H9 (cell line): Measurements from ENCODE around the gene INCENP. TPM values are rescaled to one million over a fixed set of nuclear protein-coding genes. Genes with fewer than 3 reads are reported as not detected.

Source experiments
- DNase-seq: peaks from one replicate; pipeline ENCODE4 v3.0.0-alpha.2; 2017
- H2AFZ ChIP-seq: one replicate; pipeline ENCODE4 v1.6.1; 2013; ENCODE audit warnings: mild to moderate bottlenecking, low read length, control low read depth, moderate library complexity
- H2AK5ac ChIP-seq: 2 replicates; pipeline ENCODE4 v1.6.1; 2013; ENCODE audit warnings: low read length, control low read depth, mixed read lengths; ENCODE audit not compliant: insufficient read length
- H2BK120ac ChIP-seq: one replicate; pipeline ENCODE4 v1.6.1; 2013; ENCODE audit warnings: low read depth, mild to moderate bottlenecking, low read length, control low read depth, inconsistent platforms; ENCODE audit not compliant: poor library complexity, severe bottlenecking
- H2BK12ac ChIP-seq: 2 replicates; pipeline ENCODE4 v1.6.1; 2013; ENCODE audit warnings: low read length, control low read depth, mixed read lengths, low read depth; ENCODE audit not compliant: insufficient read length
- H2BK15ac ChIP-seq: 2 replicates; pipeline ENCODE4 v1.6.1; 2013; ENCODE audit warnings: low read depth, low read length, control low read depth
- H2BK20ac ChIP-seq: one replicate; pipeline ENCODE4 v1.6.1; 2013; ENCODE audit warnings: low read depth, mild to moderate bottlenecking, low read length, control low read depth, inconsistent platforms; ENCODE audit not compliant: poor library complexity, severe bottlenecking
- H2BK5ac ChIP-seq: 2 replicates; pipeline ENCODE4 v1.6.1; 2013; ENCODE audit warnings: low read length, control low read depth, mixed read lengths; ENCODE audit not compliant: insufficient read length
- H3K14ac ChIP-seq: 2 replicates; pipeline ENCODE4 v1.6.1; 2013; ENCODE audit warnings: low read length, control low read depth; ENCODE audit not compliant: insufficient read depth
- H3K18ac ChIP-seq: 2 replicates; pipeline ENCODE4 v1.6.1; 2013; ENCODE audit warnings: low read depth, mild to moderate bottlenecking, mixed read lengths, low read length, control low read depth; ENCODE audit not compliant: insufficient read length
- H3K23ac ChIP-seq: 2 replicates; pipeline ENCODE4 v1.6.1; 2013; ENCODE audit warnings: low read length, control low read depth, mixed read lengths, low read depth; ENCODE audit not compliant: insufficient read length
- H3K23me2 ChIP-seq: 2 replicates; pipeline ENCODE4 v1.6.1; 2013; ENCODE audit warnings: low read depth, mild to moderate bottlenecking, mixed read lengths, low read length, control low read depth; ENCODE audit not compliant: insufficient read length, poor library complexity, severe bottlenecking
- H3K27ac ChIP-seq: 2 replicates; pipeline ENCODE4 v1.5.1; 2013; ENCODE audit warnings: low read length, control low read depth, mixed read lengths, low read depth; ENCODE audit not compliant: insufficient read length
- H3K27me3 ChIP-seq: 2 replicates; pipeline ENCODE4 v1.6.1; 2013; ENCODE audit warnings: low read length, control low read depth, inconsistent platforms; ENCODE audit not compliant: insufficient read depth
- H3K4ac ChIP-seq: 2 replicates; pipeline ENCODE4 v1.6.1; 2013; ENCODE audit warnings: low read depth, mild to moderate bottlenecking, control low read depth, inconsistent platforms, low read length, moderate library complexity
- H3K4me1 ChIP-seq: 2 replicates; pipeline ENCODE4 v1.6.1; 2013; ENCODE audit warnings: low read length, control low read depth, inconsistent platforms; ENCODE audit not compliant: insufficient read depth
- H3K4me2 ChIP-seq: 2 replicates; pipeline ENCODE4 v1.6.1; 2013; ENCODE audit warnings: low read length, control low read depth, mixed read lengths; ENCODE audit not compliant: insufficient read length, insufficient read depth
- H3K56ac ChIP-seq: 2 replicates; pipeline ENCODE4 v1.6.1; 2013; ENCODE audit warnings: low read depth, mild to moderate bottlenecking, mixed read lengths, low read length, control low read depth; ENCODE audit not compliant: insufficient read length
- H3K79me1 ChIP-seq: 2 replicates; pipeline ENCODE4 v1.6.1; 2013; ENCODE audit warnings: low read depth, mild to moderate bottlenecking, moderate library complexity, low read length, control low read depth, inconsistent platforms; ENCODE audit not compliant: insufficient read depth, poor library complexity, severe bottlenecking
- H3K79me2 ChIP-seq: 2 replicates; pipeline ENCODE4 v1.6.1; 2013; ENCODE audit warnings: low read length, control low read depth, inconsistent platforms; ENCODE audit not compliant: insufficient read depth
- H3K9ac ChIP-seq: 2 replicates; pipeline ENCODE4 v1.6.1; 2013; ENCODE audit warnings: low read length, control low read depth, mixed read lengths; ENCODE audit not compliant: insufficient read length; ENCODE audit errors: extremely low read depth
- H3K9me3 ChIP-seq: one replicate; pipeline ENCODE4 v1.6.1; 2013; ENCODE audit warnings: low read depth, low read length, inconsistent platforms; ENCODE audit not compliant: control insufficient read depth
- H3T11ph ChIP-seq: one replicate; pipeline ENCODE4 v1.6.1; 2013; ENCODE audit warnings: mild to moderate bottlenecking, low read length, control low read depth, inconsistent platforms
- H4K20me1 ChIP-seq: one replicate; pipeline ENCODE4 v1.6.1; 2013; ENCODE audit not compliant: control insufficient read depth, insufficient read length, insufficient read depth
- H4K5ac ChIP-seq: 2 replicates; pipeline ENCODE4 v1.6.1; 2013; ENCODE audit warnings: low read depth, mild to moderate bottlenecking, mixed read lengths, low read length, control low read depth; ENCODE audit not compliant: insufficient read length
- H4K8ac ChIP-seq: replicated peaks from 2 replicates; pipeline ENCODE4 v1.6.1; 2013; ENCODE audit warnings: low read length, control low read depth, mixed read lengths, low read depth; ENCODE audit not compliant: insufficient read length
- H4K91ac ChIP-seq: 2 replicates; pipeline ENCODE4 v1.6.1; 2013; ENCODE audit warnings: low read depth, mild to moderate bottlenecking, moderate library complexity, mixed read lengths, low read length, control low read depth; ENCODE audit not compliant: insufficient read length
- H3K27ac Mint-ChIP-seq, 3 experiments: 2 replicates in 2 of 3; 3 replicates in 1 of 3; pipeline ENCODE4 v1.8.0; 2020 to 2021; ENCODE audit warnings: mixed read lengths in 3 of 3, mild to moderate bottlenecking in 1 of 3, moderate library complexity in 1 of 3
- H3K27me3 Mint-ChIP-seq: 2 replicates; pipeline ENCODE4 v1.8.0; 2021; ENCODE audit warnings: low read depth, mild to moderate bottlenecking, moderate library complexity, mixed read lengths
- H3K36me3 Mint-ChIP-seq, 3 experiments: 2 replicates in 2 of 3; 3 replicates in 1 of 3; pipeline ENCODE4 v1.8.0; 2020 to 2021; ENCODE audit warnings: low read depth in 3 of 3, mixed read lengths in 3 of 3; ENCODE audit not compliant: insufficient read depth in 1 of 3
- H3K4me1 Mint-ChIP-seq, 2 experiments: 2 replicates each; pipeline ENCODE4 v1.8.0; 2020; ENCODE audit warnings: mixed read lengths in 2 of 2
- H3K4me3 Mint-ChIP-seq, 2 experiments: 2 replicates in 1 of 2; 3 replicates in 1 of 2; pipeline ENCODE4 v1.8.0; 2020 to 2021; ENCODE audit warnings: mild to moderate bottlenecking in 2 of 2, mixed read lengths in 2 of 2, moderate library complexity in 1 of 2
- H3K9me3 Mint-ChIP-seq, 2 experiments: 2 replicates in 1 of 2; 3 replicates in 1 of 2; pipeline ENCODE4 v1.8.0; 2020; ENCODE audit warnings: mild to moderate bottlenecking in 2 of 2, mixed read lengths in 2 of 2, moderate library complexity in 1 of 2
- whole genome bisulfite sequencing: extraction: QIAGEN DNeasy Blood & Tissue Kit; methylation state at CpG from one replicate; pipeline ENCODE4 v1.1.7; 2013; ENCODE audit warnings: missing lambda C conversion rate, low lambda C conversion rate, mixed read lengths; ENCODE audit not compliant: insufficient read length; ENCODE audit errors: extremely low coverage; 5-methylcytosine and 5-hydroxymethylcytosine counted together
- total RNA-seq: library from RNA; stranded (reverse); gene quantifications from 2 replicates; pipeline ENCODE4 v1.2.1, GENCODE V29; 2021
- TF ChIP-seq, protein P1 (sequence below): fragments of 200-600 bp; sonication (generic); conservative IDR thresholded peaks from 3 replicates; pipeline ENCODE4 v1.8.0; 2021; ENCODE audit warnings: antibody characterized with exemption, mild to moderate bottlenecking

Gene INCENP
- total RNA-seq, 1 experiment from 2014 or later: 99.9 TPM

DNA sequence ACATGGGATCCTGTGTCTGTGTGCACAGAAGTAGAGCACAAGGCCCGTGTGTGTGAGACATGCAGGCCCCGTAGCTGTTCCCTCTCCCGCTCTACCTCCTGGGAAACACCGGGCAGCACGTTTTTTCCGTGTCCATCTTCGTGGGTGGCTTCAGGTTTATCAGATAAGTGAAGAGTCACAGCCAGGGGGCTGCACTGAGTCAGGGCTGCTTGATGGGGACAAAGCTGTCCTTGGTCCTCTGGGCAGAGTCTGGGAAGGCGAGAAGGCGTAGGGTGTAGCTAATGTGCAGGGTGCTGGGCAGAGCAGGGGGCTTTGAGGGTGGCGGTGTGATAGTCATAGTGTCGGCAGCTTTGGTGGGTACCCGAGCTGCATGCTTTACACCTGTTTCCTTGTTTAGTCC, 23.7 kb downstream of the INCENP start:
- WGBS: no CpG with 5 or more reads among the region's 12 CpGs

More for the DNA sequence above, 23.7 kb downstream of the INCENP start:
- H2BK20ac ChIP-seq: no peak overlapping the region
- H3K56ac ChIP-seq: no peak overlapping the region
- no peaks in the 10 kb centered on the region for H4K20me1 ChIP-seq
- no peaks in the 10 kb centered on the region for H3K23me2 ChIP-seq
- no peak overlapping the region for H3K4me3 Mint-ChIP-seq
- peak; percentile 29 for DNase-seq
- no peaks in the 10 kb centered on the region for H3K4me1 Mint-ChIP-seq
- no peaks in the 10 kb centered on the region for H3K27me3 Mint-ChIP-seq
- H3K79me1 ChIP-seq: no peaks in the 10 kb centered on the region
- H2BK15ac ChIP-seq: no peak overlapping the region
- H3K9me3 ChIP-seq: no peaks in the 10 kb centered on the region
- H3K9me3 Mint-ChIP-seq: no peaks in the 10 kb centered on the region; a peak in 1 of 5 replicates
- H3T11ph ChIP-seq: no peak overlapping the region
- no peaks in the 10 kb centered on the region for H3K27me3 ChIP-seq
- H3K4me1 ChIP-seq: no peaks in the 10 kb centered on the region
- H4K91ac ChIP-seq: no peak overlapping the region
- no peak overlapping the region for H3K4me2 ChIP-seq
- H3K27ac Mint-ChIP-seq: peak overlapping the region in 2 of 3 experiments; percentile 16 to 24; a peak in 3 of 7 replicates
- no peak overlapping the region for H3K27ac ChIP-seq
- H3K4ac ChIP-seq: no peak overlapping the region
- no peak overlapping the region for H3K9ac ChIP-seq
- H3K14ac ChIP-seq: no peak overlapping the region
- H2BK5ac ChIP-seq: no peak overlapping the region
- no peak overlapping the region for H4K8ac ChIP-seq
- no peaks in the 10 kb centered on the region for H3K79me2 ChIP-seq
- no peak overlapping the region for H3K23ac ChIP-seq
- H2BK12ac ChIP-seq: no peak overlapping the region
- H3K36me3 Mint-ChIP-seq: peaks cover 64 to 93% (median 91%) of the 10 kb centered on the region in 3 experiments
- TF ChIP-seq, protein P1, sequence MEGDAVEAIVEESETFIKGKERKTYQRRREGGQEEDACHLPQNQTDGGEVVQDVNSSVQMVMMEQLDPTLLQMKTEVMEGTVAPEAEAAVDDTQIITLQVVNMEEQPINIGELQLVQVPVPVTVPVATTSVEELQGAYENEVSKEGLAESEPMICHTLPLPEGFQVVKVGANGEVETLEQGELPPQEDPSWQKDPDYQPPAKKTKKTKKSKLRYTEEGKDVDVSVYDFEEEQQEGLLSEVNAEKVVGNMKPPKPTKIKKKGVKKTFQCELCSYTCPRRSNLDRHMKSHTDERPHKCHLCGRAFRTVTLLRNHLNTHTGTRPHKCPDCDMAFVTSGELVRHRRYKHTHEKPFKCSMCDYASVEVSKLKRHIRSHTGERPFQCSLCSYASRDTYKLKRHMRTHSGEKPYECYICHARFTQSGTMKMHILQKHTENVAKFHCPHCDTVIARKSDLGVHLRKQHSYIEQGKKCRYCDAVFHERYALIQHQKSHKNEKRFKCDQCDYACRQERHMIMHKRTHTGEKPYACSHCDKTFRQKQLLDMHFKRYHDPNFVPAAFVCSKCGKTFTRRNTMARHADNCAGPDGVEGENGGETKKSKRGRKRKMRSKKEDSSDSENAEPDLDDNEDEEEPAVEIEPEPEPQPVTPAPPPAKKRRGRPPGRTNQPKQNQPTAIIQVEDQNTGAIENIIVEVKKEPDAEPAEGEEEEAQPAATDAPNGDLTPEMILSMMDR: no peak; the same call in 2 of the 3 replicates
- no peak overlapping the region for H2AFZ ChIP-seq
- H4K5ac ChIP-seq: no peak overlapping the region
- H2BK120ac ChIP-seq: no peak overlapping the region
- no peak overlapping the region for H3K18ac ChIP-seq
- no peak overlapping the region for H2AK5ac ChIP-seq
